IPS-11a (cell line): Measurements from ENCODE around the gene DKK3.

Source experiments
- H3K4me3 ChIP-seq: one replicate; pipeline ENCODE4 v1.5.1; 2013; ENCODE audit warnings: low read depth, low read length, control low read depth

Gene DKK3

DNA sequence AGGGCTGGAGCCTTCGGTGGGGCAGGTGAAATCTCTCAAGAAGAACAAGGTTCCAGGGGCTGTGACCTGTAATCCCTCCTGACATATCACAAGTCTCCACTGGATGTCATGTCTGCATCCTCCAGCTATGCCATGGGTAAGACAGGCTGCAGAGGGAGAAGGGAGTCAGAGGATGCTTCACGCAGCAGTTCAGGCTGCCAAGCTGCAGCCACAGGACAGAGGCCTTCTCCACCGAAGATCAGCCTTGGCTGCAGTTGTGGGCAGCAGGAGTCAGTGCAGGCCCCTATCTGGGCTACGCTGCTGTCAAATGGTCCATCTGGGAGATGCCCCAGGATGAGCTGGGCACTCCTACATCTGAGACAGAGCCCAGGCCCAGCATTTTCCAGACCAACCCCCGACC is 25.0 kb downstream of the DKK3 start:
- H3K4me3 ChIP-seq, result no peak overlapping the region

DNA sequence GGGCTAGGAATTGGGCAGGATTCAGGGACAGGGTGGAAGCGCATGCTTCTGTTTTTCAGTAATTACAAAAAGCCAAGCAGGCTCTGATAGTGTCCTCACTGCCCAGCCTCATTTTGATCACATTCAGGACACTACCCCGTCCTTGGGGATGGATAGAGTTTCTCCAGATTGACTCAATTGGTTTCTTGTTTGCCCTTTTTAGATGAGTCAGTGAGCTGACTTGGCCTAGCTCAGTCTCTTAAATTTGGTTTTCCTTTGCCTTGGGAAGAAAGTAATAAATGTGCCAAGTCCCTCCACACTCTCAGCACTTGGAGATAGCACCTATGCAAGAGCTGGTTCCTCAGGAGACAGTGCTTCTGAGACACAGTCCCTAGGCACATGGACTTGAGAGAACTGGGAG is 25.5 kb downstream of the DKK3 start:
- H3K4me3 ChIP-seq, result no peak overlapping the region

DNA sequence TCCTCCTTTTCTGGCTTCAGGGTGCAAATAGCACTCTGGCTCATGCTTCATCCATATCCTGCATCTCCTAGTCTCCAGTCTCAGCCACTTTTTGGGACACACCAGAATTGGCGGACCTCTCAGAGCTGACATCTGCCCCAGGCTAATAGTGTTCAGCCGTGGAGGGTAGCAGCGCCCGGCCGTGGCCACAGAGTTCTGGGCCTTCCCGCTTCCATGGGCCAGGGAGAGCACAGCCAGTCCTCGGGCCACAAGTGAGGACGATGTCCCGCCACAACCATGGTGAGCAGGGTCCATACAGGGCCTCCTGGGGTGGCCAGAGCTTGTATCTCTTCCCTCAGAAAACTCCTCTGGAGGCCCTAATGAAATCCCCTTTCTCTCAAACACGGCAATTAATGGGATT is 26.0 kb downstream of the DKK3 start:
- no peak overlapping the region for H3K4me3 ChIP-seq

DNA sequence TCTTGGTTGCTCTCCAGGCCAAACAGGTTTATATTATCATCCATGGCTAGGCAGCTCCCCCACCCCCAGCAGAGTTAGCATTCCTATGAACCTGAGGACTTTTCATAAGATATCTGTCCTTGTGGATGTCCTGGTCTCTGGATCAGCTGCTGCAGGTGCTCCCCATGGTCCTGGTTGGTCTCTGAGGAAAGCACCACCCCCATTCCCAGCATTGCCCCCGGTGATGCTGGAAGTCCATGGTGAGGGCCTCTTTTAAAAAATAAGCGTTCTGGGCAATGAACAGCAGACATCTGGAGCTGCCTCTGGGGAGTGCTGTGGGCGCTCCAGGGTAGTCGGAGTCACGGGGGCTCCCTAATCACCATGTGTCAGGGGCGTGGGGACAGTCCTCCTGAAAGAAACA is 26.6 kb downstream of the DKK3 start:
- no peak overlapping the region for H3K4me3 ChIP-seq

DNA sequence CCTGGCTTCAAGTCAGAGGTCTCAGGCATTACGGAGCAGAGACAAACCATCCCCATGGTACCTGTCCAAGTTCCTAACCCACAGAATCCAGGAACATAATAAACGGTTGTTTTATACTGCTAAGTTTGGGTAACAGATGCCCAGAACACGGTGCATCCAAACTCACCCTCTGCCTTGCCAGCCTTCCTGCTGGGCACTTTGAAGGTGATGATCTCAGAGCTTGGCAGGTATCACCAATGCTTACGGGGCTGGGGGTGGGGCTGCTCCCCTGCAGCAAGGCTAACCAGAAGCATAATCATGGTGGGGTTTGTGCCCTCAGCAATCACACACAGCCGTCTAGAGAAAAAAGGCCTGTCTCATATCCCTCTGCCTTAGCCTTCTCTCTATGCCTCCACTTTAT is 27.1 kb downstream of the DKK3 start:
- H3K4me3 ChIP-seq, result no peak overlapping the region

DNA sequence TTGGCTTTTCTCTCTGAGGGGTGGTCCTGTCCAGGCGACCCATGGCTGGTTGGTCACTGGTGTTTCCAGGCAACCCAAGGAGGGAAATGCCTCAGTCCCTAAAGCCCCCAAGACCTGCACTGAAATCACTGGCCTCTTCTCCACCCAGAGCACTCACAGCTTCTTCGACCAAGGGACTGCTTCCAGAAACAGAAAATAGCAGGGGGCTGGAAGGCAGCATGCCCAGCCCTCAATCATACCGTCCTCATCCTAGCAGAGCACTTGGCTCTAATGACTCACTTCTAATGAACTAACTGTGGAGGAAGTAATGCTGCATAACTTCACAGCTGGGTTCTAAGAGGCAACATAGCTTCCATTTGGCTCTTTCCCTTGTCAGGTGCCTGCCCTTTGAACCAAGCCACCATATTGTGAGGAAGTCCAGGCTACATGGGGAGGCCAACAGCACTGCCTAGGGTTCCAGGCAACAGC is 27.6 kb downstream of the DKK3 start:
- no peak overlapping the region for H3K4me3 ChIP-seq

DNA sequence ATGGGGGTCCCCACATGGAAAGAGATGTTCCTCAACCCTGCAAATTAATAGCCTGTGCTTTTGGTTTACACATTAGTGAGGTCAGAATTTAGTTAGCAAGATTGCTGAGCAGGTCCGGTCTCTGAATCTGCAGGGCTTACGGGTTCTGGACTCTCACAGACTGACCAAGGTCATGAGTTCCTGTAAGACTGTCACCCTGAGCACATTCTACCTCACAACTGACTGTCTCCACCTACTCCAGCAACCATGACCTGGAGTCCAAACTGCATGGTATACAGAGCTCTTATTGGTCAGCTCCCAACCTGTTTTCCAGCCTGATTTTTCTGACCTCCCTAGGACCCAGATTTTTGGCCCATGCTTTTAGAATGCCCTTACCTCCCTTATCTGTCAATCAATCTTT is 28.2 kb downstream of the DKK3 start:
- no peak overlapping the region for H3K4me3 ChIP-seq

DNA sequence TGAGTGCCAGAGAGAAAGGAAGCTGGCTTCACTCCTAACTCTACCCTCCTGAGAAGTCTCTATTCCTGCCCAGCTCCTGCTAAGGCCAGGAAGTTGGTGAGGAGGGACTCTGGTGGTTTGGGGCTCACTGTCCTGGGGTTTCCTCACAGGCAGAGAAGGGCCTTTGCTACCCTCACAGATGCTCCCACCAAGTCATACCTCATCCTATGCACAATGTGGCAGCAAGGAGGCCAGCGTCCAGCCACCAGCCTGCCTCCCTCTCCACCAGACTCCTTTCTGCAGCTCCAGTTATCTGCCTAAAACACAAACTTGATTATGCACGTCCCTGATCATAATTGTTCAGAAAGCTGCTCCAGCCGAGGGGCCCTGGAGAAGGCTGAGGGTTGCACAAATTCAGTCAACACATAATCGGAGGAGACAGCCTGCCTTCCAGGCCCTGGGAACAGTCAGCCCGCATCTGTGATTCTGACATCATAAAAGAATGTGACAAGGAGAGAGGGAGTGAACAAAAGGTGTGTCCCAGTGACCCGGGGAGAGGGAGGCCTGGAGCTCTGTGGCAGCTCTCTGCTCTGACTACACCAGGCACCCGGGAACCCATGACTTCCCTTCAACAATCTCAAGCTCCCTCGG is 28.8 kb downstream of the DKK3 start:
- H3K4me3 ChIP-seq, result no peak overlapping the region

DNA sequence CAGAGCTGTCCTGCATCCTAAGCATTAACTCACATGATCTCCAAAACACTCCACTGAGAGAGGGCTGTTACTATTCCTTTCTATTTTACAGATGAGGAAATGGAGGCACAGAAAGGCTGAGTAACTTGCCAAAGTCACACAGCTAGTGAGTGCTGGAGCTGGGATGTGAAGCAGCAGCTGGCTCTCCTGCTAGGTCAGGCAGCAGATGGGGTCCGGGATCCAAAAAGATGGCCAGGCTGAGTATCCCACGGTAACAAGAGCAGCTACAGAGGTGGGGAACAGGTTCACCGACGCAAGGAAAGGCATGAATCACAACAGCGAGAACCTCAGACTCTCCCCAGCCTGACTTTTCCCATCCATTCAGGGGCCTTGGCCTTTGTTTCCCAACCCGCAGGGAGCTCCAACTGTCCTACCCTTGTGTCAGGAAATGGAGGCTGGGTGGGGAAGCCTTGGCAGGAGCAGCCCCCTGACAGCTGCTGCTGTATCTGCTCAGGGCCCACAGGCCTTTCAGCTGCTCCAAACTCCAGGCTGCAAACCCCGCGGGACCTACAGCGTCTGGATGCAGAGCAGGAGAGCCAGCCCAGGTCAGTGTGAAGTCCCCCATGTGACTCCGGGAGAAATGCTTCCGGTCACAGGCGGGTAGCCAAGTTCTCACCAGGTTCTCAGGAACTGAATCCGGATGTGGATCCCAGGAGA is 29.5 kb downstream of the DKK3 start:
- no peak overlapping the region for H3K4me3 ChIP-seq

DNA sequence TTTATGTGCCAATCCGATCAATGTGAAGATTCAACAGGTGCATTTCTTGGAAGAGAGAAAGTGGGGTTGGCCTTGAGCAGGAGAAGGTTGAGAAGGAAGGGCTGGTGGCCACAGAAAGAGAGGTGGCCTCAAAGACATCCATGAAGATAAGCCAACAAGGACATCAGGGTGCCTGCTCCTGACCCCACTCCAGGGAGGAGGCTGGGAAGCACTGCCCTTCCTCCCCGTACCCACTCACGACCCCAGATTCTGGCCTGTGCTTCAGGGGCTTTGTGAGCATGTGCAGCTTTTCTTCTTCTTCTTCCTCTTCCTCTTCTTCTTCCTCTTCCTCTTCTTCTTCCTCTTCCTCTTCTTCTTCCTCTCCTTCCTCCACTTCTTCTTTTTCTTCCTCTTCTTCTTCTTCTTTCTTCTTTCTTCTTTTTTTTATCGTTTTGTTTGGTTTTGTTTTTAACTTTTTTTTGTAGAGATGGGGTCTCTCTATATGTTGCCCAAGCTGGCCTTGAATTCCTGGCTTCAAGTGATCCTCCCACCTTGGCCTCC is 30.3 kb downstream of the DKK3 start:
- no peak overlapping the region for H3K4me3 ChIP-seq

DNA sequence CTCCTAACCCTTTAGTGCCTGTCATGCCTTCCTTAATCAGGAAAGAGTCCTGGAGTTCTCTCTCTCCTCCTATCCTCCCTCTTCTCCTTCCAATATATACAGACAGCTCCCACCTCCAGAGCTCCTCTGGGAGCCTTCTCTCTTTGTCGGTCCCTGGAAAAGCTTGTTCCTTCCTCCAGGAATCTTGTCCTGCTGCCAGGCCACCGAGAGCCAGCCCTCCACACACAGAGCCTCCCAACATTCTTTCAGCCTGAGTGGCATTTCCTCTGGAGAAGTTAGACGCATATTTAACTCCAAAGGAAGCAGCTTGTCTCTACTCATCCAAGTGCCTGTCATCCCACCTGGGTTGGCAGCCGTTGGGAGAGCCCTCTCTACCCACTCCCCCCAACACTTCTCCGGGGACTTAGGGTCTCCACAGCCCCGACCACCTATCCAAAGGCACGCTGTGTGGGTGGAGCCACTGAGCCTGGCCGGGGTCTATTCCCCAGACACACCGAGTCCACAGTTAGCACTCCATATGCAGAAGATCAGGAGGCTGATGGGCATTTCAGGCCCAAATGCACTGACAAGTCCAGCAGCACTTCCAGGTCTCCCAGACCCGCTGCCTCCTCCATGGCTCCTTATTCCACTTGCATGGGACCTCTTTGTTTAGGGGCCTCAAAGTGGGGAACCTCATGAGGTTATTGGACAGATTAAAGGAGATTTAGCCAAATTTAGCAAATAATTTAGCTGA is 31.1 kb downstream of the DKK3 start:
- no peak overlapping the region for H3K4me3 ChIP-seq

DNA sequence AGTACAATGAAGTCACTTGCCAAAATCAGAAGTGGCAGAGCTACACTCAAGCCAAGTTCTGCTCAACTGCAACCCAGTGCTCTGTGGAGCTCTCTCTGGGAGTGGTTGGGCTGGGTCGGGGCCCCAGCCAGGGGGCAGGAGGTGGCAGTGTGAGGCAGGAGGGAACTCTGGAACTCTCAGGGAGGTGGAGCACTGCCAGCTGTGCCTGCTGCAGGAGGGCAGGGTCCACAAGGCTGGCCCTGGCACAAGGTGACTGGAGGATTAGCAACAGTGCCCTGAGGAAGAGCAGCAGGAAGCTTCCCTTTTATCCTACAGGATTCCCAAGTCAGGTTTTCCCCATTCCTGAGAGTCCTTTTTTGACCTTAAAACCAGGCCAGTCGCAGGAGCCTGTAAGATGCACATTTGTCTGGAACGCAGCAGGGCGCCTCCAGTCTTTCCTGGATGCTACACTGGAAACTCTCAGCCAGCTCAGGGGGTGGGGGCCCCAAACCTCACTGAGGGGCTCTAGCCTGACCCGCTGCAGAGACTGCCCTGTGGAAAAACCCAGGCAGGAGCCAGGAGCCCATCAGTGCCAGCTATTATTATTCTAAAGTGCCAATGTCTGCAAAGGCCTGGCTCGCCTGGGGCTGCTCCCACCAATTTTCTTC is 31.8 kb downstream of the DKK3 start:
- H3K4me3 ChIP-seq, result no peak overlapping the region

DNA sequence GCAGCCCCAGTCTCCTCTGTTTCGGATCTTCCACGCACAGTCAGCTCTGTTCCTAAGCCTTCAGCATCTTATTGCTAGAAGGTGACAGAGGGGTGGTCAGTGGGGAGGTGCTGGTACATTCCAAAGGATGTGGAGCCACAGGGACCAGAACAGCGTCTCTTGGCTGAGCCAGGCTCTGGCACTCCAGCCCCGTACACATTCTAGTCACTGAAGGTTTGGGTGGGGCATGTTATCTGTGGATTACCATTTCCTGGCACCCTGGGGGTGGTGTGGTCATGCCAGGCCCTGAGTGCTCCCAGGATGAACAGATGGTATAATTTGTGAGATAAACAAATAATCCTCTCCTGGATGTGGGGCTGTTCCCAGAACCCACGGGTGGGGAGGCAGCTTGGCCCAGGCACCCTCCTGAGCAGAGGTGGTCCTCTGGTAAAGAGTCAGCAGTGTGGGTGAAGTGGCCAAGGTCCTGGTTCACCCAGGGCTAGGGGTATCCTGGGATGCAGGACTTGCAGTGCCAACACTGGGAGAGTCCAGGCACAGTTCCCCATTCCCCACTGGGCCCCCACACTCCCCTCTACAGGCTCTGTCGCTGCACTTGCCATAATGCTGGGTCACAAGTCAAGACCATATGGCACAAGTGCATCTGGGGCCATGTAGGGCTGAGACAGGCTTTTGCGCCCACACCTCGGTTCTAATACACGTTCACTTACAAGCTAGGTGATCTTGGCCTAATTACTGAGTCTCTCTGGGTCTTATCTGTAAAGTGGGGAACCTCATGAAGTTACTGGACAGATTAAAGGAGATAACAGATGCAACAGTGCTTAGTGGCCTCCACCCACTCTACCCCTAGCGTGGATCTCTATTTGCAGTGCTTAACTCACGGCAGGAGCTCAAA is 33.0 kb downstream of the DKK3 start:
- H3K4me3 ChIP-seq, result no peak overlapping the region

DNA sequence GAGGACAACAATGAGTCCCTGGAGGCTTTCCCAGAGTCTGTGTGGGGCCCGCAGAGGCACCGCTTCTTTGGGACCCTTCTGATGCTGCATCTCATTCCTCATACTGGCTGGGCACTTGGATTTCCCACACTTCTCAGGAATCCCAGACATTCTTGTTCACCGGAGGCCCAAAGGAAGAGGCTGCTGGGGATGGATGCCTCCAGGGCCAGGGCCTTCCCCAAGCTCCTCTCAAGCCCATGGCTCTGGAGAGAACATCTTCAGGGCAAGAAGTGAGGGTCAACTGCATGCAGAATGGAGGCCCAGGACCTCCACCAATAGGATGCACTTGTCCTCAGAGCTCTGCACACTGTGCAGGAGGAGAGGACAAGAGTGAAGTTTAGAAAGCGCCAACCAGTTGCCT is 34.6 kb downstream of the DKK3 start:
- H3K4me3 ChIP-seq, result no peak overlapping the region

DNA sequence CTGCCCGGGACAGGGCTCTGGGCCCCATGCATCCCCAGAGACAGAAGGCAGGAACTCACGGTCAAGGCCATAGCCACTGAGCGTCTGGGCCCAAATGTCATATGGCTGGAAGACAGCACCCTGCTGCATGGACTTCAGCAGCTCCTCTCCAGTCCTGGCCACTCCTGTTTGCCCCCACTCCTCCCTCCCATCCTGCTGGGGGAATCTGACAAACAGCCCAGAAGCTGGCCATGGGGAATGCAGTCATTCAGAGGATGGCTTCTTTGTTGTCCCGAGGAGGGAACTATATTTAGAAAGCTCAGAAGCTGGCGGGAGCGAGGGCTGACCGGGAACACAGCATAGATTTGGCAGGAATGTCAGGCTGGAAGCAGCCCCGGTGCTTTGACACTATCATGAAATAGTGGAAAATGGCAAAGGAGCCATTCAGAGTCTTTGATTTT is 35.0 kb downstream of the DKK3 start:
- H3K4me3 ChIP-seq, result no peak overlapping the region

DNA sequence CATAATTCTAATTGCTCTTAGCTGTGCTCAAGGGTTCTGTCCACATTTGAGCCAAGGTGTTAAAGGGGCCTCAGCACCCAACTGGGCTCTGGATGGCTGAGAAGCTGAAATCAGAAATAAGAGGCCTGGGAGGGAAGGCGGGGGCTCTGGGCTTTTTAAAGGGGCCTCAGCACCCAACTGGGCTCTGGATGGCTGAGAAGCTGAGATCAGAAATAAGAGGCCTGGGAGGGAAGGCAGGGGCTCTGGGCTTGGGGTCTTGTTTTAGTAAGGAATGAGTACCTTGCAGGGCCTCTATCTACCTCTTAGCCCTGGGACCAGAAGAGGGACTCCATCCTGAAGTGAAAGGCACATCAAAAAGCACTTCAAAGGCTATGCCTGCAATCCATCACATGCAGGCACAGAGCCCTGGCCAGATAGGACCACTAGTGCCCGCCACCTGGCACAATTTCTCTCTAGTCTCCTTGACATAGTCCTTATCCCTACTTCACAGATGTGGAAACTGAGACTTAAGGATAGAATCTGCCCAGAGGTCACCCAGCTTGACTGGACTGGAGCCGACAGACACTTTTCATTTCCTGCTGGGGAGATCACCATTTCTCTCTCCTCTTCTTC is 35.6 kb downstream of the DKK3 start:
- no peak overlapping the region for H3K4me3 ChIP-seq

DNA sequence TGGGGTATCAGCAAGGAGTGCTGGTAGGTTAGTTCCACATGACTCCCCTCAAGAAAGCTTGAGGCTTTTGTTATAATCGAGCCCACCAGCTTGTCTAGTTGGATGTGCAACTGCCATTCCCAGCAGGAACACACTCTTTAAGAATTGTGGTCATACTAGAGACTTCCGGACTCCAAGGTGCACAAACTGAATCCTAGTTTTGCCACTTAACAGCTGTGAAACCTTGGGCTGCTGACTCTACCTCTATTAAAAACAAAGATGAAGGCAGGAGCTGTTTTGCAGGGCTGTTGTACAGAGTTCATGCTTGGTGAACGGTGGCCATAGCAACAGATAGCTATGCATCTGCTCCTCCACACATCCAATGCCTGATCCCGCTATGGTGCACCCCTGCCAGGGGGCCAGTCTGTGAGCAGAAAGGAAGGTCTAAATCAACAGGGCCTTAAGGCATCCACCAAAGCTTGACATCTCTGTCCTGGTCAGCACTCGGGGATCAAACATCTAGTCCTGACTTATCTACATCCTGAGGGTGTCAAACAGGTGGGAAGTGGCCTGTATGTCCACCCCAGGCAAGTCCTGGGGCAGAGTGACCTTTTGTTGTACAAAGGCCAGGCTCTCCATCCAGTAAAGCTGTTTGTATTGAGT is 36.4 kb downstream of the DKK3 start:
- H3K4me3 ChIP-seq, result no peak overlapping the region

DNA sequence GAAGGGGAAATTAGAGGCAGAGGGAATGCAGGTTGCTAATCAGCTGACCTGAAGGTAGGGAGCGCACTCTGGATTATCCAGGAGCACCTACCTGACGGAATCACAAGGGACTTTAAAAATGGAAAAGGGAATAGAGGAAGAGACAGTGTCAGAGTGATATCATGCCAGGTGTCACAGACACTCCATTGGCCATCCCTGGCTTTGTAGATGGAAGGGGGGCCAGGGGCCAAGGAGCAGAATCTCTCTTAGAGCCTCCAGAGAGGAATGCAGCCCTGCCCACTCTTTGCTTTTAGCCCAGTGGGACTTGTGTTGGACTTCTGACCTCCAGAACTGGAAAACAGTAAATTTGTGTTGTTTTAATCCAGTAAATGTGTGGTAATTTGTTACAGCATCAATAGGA is 37.9 kb downstream of the DKK3 start:
- H3K4me3 ChIP-seq, result no peak overlapping the region

DNA sequence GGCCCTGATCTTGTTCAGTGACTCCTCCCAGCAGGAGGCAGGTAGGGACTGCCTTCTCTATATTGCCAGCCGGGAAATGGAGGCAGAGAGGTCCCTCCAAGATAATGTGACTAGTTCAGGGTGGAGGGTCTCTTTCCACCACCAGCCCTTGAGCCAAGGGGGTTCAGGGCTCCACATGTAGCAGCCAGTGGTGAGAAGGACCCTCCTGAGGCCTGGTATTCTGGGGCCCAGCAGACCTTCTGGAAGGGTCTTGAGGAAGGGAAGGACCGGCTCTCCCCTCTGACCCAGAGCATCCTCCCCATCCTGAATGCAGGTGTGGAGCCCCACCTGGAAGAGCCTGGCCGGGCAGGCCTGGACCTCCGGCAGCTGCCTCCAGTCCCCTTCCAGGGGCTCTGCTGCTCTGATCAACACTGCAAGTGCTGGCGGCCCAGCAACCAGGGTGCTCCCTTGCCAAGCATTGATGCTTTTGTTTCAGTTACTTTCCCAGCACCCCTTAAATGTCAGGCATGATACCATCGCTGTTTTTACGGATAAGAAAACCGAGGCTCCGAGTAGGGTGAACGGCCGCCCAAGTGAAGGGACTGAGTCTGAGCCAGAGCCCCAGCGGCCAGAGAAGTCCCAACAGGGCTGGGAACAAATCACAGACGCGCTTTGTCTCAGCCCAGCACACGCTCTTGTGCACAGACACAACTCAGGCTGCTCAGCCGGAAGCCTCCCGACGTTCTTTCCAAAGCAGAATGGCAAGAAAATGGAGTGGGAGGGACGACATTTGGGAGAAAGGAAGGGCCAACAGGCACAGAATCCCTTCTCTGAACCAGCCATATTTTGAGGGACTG is 38.8 kb downstream of the DKK3 start:
- no peak overlapping the region for H3K4me3 ChIP-seq
